Measurements from ENCODE around the gene KDM4C.

Gene KDM4C

GRCh38 chr9:7097785-7098752, 340.3 kb downstream of the KDM4C start:
- no peak for DNase-seq (ENCODE audit: low read depth)

GRCh38 chr9:7103367-7103766, 345.6 kb downstream of the KDM4C start:
- DNase-seq (ENCODE audit: low read depth) = no peak

- DNase-seq (ENCODE audit: low read depth) = no peak
Observed at GRCh38 chr9:7103771-7104170, 346.0 kb downstream of the KDM4C start.

- DNase-seq (ENCODE audit: low read depth) = no peak
Observed at GRCh38 chr9:7104625-7105024, 346.9 kb downstream of the KDM4C start.

GRCh38 chr9:7105095-7105494, 347.3 kb downstream of the KDM4C start:
- DNase-seq (ENCODE audit: low read depth) = no peak

GRCh38 chr9:7108936-7109335, 351.2 kb downstream of the KDM4C start:
- DNase-seq (ENCODE audit: low read depth) = no peak

GRCh38 chr9:7111413-7111812, 353.6 kb downstream of the KDM4C start:
- no peak for DNase-seq (ENCODE audit: low read depth)

GRCh38 chr9:7115606-7116005, 357.8 kb downstream of the KDM4C start:
- no peak for DNase-seq (ENCODE audit: low read depth)

- DNase-seq (ENCODE audit: low read depth) = no peak
Observed at GRCh38 chr9:7117676-7118561, 360.1 kb downstream of the KDM4C start.

- no peak for DNase-seq (ENCODE audit: low read depth)
Observed at GRCh38 chr9:7118633-7119032, 360.9 kb downstream of the KDM4C start.

GRCh38 chr9:7119612-7120011, 361.8 kb downstream of the KDM4C start:
- no peak for DNase-seq (ENCODE audit: low read depth)

- DNase-seq (ENCODE audit: low read depth) = no peak
Observed at GRCh38 chr9:7121055-7121454, 363.3 kb downstream of the KDM4C start.

- DNase-seq (ENCODE audit: low read depth) = no peak
Observed at GRCh38 chr9:7121664-7122063, 363.9 kb downstream of the KDM4C start.

- DNase-seq (ENCODE audit: low read depth) = no peak
Observed at GRCh38 chr9:7123743-7124142, 366.0 kb downstream of the KDM4C start.

GRCh38 chr9:7125231-7125630, 367.5 kb downstream of the KDM4C start:
- no peak for DNase-seq (ENCODE audit: low read depth)

GRCh38 chr9:7129391-7129790, 371.6 kb downstream of the KDM4C start:
- DNase-seq (ENCODE audit: low read depth) = no peak

GRCh38 chr9:7130266-7130820, 372.6 kb downstream of the KDM4C start:
- no peak for DNase-seq (ENCODE audit: low read depth)

- no peak for DNase-seq (ENCODE audit: low read depth)
Observed at GRCh38 chr9:7132605-7133004, 374.8 kb downstream of the KDM4C start.

- DNase-seq (ENCODE audit: low read depth) = no peak
Observed at GRCh38 chr9:7135735-7136134, 378.0 kb downstream of the KDM4C start.

- no peak for DNase-seq (ENCODE audit: low read depth)
Observed at GRCh38 chr9:7137040-7137439, 379.3 kb downstream of the KDM4C start.

- DNase-seq (ENCODE audit: low read depth) = no peak
Observed at GRCh38 chr9:7137571-7137970, 379.8 kb downstream of the KDM4C start.

- DNase-seq (ENCODE audit: low read depth) = no peak
Observed at GRCh38 chr9:7139886-7140285, 382.1 kb downstream of the KDM4C start.

GRCh38 chr9:7140401-7140800, 382.6 kb downstream of the KDM4C start:
- no peak for DNase-seq (ENCODE audit: low read depth)

All from stimulated activated CD8-positive, alpha-beta memory T cell treated with anti-CD3 and anti-CD28 coated beads, Interleukin-15, amount 100 ng/mL, for 1 hour (primary cell).